Mesenchymal stem cell (in vitro differentiated cells and primary cell): Measurements from ENCODE around the gene GAB3.
"Not testable (repeated sequence)": the region's sequence is repeated elsewhere in the genome, so short reads cannot be mapped to it uniquely, and the experiment has no call there.

Source experiments
- DNase-seq: peaks from one replicate; pipeline ENCODE4 v3.0.0-alpha.2; 2013
- H2AFZ ChIP-seq: one replicate; pipeline ENCODE4 v1.6.1; 2013; ENCODE audit warnings: low read depth, mild to moderate bottlenecking, control low read depth, inconsistent platforms, low read length, moderate library complexity
- H2AK5ac ChIP-seq: 2 replicates; pipeline ENCODE4 v1.6.1; 2013; ENCODE audit warnings: low read length, moderate library complexity, mild to moderate bottlenecking, inconsistent platforms; ENCODE audit not compliant: severe bottlenecking
- H2BK120ac ChIP-seq: one replicate; pipeline ENCODE4 v1.6.1; 2013; ENCODE audit warnings: low read depth, mild to moderate bottlenecking, inconsistent platforms, low read length, moderate library complexity
- H2BK12ac ChIP-seq, 2 experiments: one replicate each; pipeline ENCODE4 v1.6.1; 2013; ENCODE audit warnings: inconsistent platforms in 2 of 2, low read length in 2 of 2, mild to moderate bottlenecking in 2 of 2, moderate library complexity in 2 of 2, control low read depth in 1 of 2
- H2BK15ac ChIP-seq: one replicate; pipeline ENCODE4 v1.6.1; 2013; ENCODE audit warnings: mild to moderate bottlenecking, low read depth, inconsistent platforms; ENCODE audit not compliant: poor library complexity, severe bottlenecking
- H2BK5ac ChIP-seq: 2 replicates; pipeline ENCODE4 v1.6.1; 2013; ENCODE audit warnings: low read depth, mild to moderate bottlenecking, low read length, control low read depth, inconsistent platforms; ENCODE audit not compliant: poor library complexity, severe bottlenecking
- H3K14ac ChIP-seq, 2 experiments: one replicate each; pipeline ENCODE4 v1.6.1; 2013; ENCODE audit warnings: inconsistent platforms in 2 of 2, low read length in 2 of 2, control low read depth in 1 of 2, mild to moderate bottlenecking in 1 of 2, moderate library complexity in 1 of 2
- H3K18ac ChIP-seq, 2 experiments: one replicate each; pipeline ENCODE4 v1.6.1; 2013; ENCODE audit warnings: inconsistent platforms in 2 of 2, low read length in 2 of 2, control low read depth in 1 of 2, low read depth in 1 of 2, mild to moderate bottlenecking in 1 of 2
- H3K23ac ChIP-seq, 2 experiments: one replicate each; pipeline ENCODE4 v1.6.1; 2013; ENCODE audit warnings: inconsistent platforms in 2 of 2, low read length in 2 of 2, mild to moderate bottlenecking in 2 of 2, moderate library complexity in 2 of 2, control low read depth in 1 of 2
- H3K27ac ChIP-seq: 2 replicates; pipeline ENCODE4 v1.5.1; 2013; ENCODE audit warnings: mild to moderate bottlenecking, moderate library complexity, low read length, control low read depth, inconsistent platforms; ENCODE audit not compliant: poor library complexity, severe bottlenecking
- H3K27me3 ChIP-seq, 2 experiments: 2 replicates each; pipeline versions ENCODE4 v1.6.1 to v1.7.0; 2013; ENCODE audit warnings: low read length in 2 of 2, mild to moderate bottlenecking in 2 of 2, moderate library complexity in 2 of 2, control low read depth in 1 of 2, inconsistent platforms in 1 of 2; ENCODE audit not compliant: control insufficient read depth in 1 of 2, insufficient read depth in 1 of 2
- H3K36me3 ChIP-seq, 2 experiments: 2 replicates each; pipeline versions ENCODE4 v1.6.1 to v1.7.0; 2013; ENCODE audit warnings: low read length in 2 of 2, control low read depth in 1 of 2, inconsistent platforms in 1 of 2, low read depth in 1 of 2, mild to moderate bottlenecking in 1 of 2; ENCODE audit not compliant: insufficient read depth in 2 of 2, control insufficient read depth in 1 of 2
- H3K4ac ChIP-seq, 2 experiments: one replicate each; pipeline ENCODE4 v1.6.1; 2013; ENCODE audit warnings: inconsistent platforms in 2 of 2, low read length in 2 of 2, mild to moderate bottlenecking in 2 of 2, moderate library complexity in 2 of 2, control low read depth in 1 of 2, low read depth in 1 of 2
- H3K4me1 ChIP-seq: 2 replicates; pipeline ENCODE4 v1.6.1; 2013; ENCODE audit warnings: low read depth, low read length, control low read depth; ENCODE audit not compliant: control insufficient read depth, insufficient read depth
- H3K4me2 ChIP-seq: 2 replicates; pipeline ENCODE4 v1.6.1; 2013; ENCODE audit warnings: low read length, mild to moderate bottlenecking, inconsistent platforms; ENCODE audit not compliant: poor library complexity, severe bottlenecking
- H3K4me3 ChIP-seq, 2 experiments: 2 replicates each; pipeline versions ENCODE4 v1.5.1 to v1.7.0; 2013; ENCODE audit warnings: low read length in 2 of 2, mild to moderate bottlenecking in 2 of 2, control low read depth in 1 of 2, low read depth in 1 of 2; ENCODE audit not compliant: insufficient read depth in 1 of 2
- H3K79me1 ChIP-seq: replicated peaks from 2 replicates; pipeline ENCODE4 v1.6.1; 2013; ENCODE audit warnings: mild to moderate bottlenecking, control low read depth, low read length, inconsistent platforms; ENCODE audit not compliant: poor library complexity, severe bottlenecking
- H3K9ac ChIP-seq: 2 replicates; pipeline ENCODE4 v1.7.0; 2013; ENCODE audit warnings: mild to moderate bottlenecking, low read length, moderate library complexity
- H3K9me3 ChIP-seq: 2 replicates; pipeline ENCODE4 v1.7.0; 2013; ENCODE audit warnings: mild to moderate bottlenecking, low read length; ENCODE audit not compliant: control insufficient read depth
- H4K8ac ChIP-seq: one replicate; pipeline ENCODE4 v1.6.1; 2013; ENCODE audit warnings: inconsistent platforms, mild to moderate bottlenecking, low read length, moderate library complexity
- H4K91ac ChIP-seq: one replicate; pipeline ENCODE4 v1.6.1; 2013; ENCODE audit warnings: mild to moderate bottlenecking, low read length, inconsistent platforms
- WGBS: methylation state at CpG from one replicate; pipeline ENCODE4 v1.1.7; 2013; ENCODE audit warnings: mixed read lengths; 5-methylcytosine and 5-hydroxymethylcytosine counted together

Gene GAB3

GRCh38 chrX:154643708-154644107 is 107.2 kb downstream of the GAB3 start:
- H4K8ac ChIP-seq, H2AFZ ChIP-seq, H3K9ac ChIP-seq, H3K27me3 ChIP-seq, H3K9me3 ChIP-seq, H2BK5ac ChIP-seq, H2BK120ac ChIP-seq, H2BK15ac ChIP-seq, H3K4ac ChIP-seq, H2AK5ac ChIP-seq, H3K4me1 ChIP-seq, H3K27ac ChIP-seq, H3K4me3 ChIP-seq, H3K23ac ChIP-seq, H3K14ac ChIP-seq, H3K18ac ChIP-seq, H3K79me1 ChIP-seq, H4K91ac ChIP-seq, H3K36me3 ChIP-seq, H2BK12ac ChIP-seq, DNase-seq, H3K4me2 ChIP-seq: not testable (repeated sequence)
- WGBS, result no CpG with 5 or more reads among the region's 31 CpGs

DNA sequence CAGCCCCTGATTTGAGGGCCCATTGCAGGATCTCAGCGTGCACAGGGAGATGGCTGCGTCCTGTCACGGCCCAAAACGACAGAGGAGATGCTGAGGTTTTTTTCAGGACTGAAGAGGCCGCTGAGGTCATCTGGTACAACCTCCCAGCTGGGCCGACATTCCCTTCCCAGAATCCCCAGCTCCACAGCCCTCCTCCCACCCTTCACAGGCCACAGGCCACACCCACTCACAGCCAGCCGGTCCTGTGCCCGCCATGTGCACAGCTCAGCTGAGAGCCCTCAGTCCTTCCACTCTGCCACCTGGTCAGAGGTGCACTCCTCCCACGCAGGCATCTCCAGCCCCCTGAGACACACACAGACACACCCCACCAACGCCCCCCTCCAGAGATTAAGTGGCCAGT is 109.1 kb downstream of the GAB3 start:
- H4K91ac ChIP-seq, H3K4me1 ChIP-seq, H3K4me2 ChIP-seq, H3K18ac ChIP-seq, H3K4ac ChIP-seq, H3K27ac ChIP-seq, H2AFZ ChIP-seq, H3K14ac ChIP-seq, H3K9me3 ChIP-seq, H3K23ac ChIP-seq, H2BK12ac ChIP-seq, H3K4me3 ChIP-seq, DNase-seq, H3K79me1 ChIP-seq, H2AK5ac ChIP-seq, H3K9ac ChIP-seq, H4K8ac ChIP-seq, H2BK5ac ChIP-seq, H3K27me3 ChIP-seq, H3K36me3 ChIP-seq, H2BK120ac ChIP-seq, H2BK15ac ChIP-seq: not testable (repeated sequence)
- WGBS, result no CpG with 5 or more reads among the region's 10 CpGs

DNA sequence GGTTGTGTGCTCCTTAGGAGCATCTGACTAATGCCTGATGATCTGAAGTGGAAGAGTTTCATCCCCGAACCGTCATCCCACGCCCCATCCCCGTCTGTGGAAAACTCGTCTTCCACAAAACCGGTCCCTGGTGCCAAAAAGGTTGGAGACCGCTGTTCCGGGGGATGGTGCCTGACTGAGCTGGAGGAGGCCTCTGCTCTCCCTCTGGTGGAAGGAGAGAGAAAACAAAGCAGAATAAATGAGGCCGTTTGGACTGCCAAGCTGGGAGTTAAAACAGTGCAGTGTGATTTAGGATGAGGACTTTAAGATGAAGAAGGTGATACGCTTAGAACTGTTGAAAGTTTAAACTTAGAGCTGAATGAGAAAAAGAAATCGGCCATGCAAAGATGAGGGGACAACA is 117.2 kb downstream of the GAB3 start:
- DNase-seq, result not testable (repeated sequence)

GRCh38 chrX:154630949-154631348 is 119.9 kb downstream of the GAB3 start:
- not testable (repeated sequence) for H3K4me2 ChIP-seq, H3K27me3 ChIP-seq, DNase-seq, H3K4me3 ChIP-seq, H4K91ac ChIP-seq, H2BK15ac ChIP-seq, H2AFZ ChIP-seq, H3K79me1 ChIP-seq, H3K14ac ChIP-seq, H2AK5ac ChIP-seq, H4K8ac ChIP-seq, H2BK120ac ChIP-seq, H3K4me1 ChIP-seq, H2BK5ac ChIP-seq, H3K9ac ChIP-seq, H3K18ac ChIP-seq, H3K27ac ChIP-seq, H3K36me3 ChIP-seq, H2BK12ac ChIP-seq, H3K9me3 ChIP-seq, H3K4ac ChIP-seq, H3K23ac ChIP-seq
- no CpG with 5 or more reads among the region's 11 CpGs for WGBS

More for the DNA sequence above, 117.2 kb downstream of the GAB3 start:
- not testable (repeated sequence) for H3K36me3 ChIP-seq, H3K4me1 ChIP-seq, H3K27me3 ChIP-seq, H3K9ac ChIP-seq, H4K91ac ChIP-seq, H2BK5ac ChIP-seq, H2AFZ ChIP-seq, H2BK120ac ChIP-seq, H3K4me3 ChIP-seq, H2BK15ac ChIP-seq, H3K9me3 ChIP-seq, H3K23ac ChIP-seq, H4K8ac ChIP-seq, H3K27ac ChIP-seq, H3K79me1 ChIP-seq, H2BK12ac ChIP-seq, H3K4ac ChIP-seq, H3K4me2 ChIP-seq, H3K18ac ChIP-seq, H3K14ac ChIP-seq, H2AK5ac ChIP-seq
- no CpG with 5 or more reads among the region's 11 CpGs for WGBS
